Measurements from ENCODE around the gene FEZ2.
"Not testable (repeated sequence)": the region's sequence is repeated elsewhere in the genome, so short reads cannot be mapped to it uniquely, and the experiment has no call there.

FEZ2 gene, protein sequence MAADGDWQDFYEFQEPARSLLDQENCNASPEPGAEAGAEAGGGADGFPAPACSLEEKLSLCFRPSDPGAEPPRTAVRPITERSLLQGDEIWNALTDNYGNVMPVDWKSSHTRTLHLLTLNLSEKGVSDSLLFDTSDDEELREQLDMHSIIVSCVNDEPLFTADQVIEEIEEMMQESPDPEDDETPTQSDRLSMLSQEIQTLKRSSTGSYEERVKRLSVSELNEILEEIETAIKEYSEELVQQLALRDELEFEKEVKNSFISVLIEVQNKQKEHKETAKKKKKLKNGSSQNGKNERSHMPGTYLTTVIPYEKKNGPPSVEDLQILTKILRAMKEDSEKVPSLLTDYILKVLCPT

DNA sequence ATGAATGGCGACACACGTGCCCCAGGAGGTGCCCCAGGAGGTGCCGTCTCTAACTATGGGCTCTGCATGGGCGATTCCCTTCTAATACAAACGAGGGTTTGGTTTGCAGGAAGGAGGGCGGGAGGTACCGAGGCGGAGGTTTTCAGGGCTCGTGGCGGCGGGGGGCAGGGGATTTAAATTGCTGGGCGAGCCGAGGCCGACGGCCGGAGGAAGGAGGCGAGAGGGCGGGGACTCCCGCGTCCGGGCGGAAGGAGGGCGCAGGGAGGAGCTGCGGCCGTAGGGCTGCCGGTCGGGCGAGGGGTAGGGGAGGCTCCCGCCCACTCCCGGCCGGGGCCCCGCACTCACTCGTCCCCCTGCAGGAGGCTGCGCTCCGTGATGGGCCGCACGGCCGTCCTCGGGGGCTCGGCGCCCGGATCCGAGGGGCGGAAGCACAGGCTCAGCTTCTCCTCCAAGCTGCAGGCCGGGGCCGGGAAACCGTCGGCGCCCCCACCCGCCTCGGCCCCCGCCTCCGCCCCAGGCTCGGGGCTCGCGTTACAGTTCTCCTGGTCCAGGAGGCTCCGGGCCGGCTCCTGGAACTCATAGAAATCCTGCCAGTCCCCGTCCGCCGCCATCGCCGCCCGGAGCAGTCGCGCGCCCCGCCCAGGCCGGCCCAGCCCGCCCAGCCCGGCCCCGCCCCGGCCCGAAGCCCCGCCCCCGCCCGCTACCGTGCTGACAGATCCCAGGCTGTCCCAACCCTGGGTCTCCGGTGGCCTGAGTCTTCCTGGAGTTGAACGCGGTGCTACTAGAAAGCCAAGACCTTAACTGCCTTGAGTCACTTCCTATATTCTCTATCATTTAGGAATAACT is at the start of gene FEZ2:
Gene FEZ2 (minus strand): TSS at position 637 of the 846 bp plus-strand sequence. CDS start 26 bp downstream, at position 611.
- FAIRE-seq = no peak

DNA sequence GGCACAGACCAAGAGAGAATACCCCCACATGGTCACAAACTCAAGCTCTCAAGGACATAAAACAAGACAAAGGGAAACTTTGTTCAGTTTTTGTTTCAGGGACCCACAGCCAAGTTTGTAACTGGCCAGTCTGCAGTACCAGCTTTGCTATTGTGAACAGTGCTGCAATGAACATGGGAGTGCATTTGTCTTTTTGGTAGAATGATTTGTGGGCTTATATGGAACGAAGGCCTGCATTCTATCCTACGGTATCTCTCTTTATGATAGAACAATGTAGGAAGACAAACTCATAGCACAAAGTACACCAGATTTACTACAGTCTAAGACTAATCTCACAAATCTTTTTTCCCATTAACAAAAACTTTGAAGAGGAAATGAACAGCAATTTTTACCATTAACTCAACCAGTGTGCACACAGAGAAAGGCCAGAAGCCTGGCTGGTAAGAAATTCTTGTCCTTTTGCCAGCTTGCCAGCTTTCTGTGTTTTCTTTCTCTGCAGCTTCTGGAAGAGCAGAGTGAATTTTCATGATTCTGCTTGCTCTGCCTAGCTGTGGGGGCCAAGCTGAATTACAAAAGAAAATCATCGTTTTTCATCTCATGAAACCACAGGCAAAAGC is 37.1 kb upstream of the FEZ2 start:
- FAIRE-seq = no peak

DNA sequence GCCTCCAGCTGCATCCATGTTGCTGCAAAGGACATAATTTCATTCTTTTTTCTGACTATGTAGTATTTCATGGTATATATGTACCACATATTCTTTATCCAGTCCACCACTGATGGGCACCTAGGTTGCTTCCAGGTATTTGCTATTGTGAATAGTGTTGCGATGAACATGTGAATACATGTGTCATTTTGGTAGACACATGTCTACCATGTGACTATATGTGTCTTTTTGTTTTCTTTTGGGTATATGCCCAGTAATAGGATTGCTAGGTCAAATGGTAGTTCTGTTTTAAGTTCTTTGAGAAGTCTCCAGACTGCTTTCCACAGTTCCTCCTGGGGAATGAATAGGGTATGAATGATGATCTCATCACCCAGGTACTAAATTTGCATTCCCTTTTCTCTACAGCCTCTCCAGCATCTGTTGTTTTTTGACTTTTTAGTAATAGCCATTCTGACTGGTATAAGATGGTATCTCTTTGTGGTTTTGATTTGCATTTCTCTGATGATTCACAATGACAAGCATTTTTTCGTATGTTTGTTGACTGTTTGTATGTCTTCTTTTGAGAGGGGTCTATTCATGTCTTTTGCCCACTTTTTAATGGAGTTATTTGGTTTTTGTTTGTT is 35.6 kb upstream of the FEZ2 start:
- FAIRE-seq = no peak

DNA sequence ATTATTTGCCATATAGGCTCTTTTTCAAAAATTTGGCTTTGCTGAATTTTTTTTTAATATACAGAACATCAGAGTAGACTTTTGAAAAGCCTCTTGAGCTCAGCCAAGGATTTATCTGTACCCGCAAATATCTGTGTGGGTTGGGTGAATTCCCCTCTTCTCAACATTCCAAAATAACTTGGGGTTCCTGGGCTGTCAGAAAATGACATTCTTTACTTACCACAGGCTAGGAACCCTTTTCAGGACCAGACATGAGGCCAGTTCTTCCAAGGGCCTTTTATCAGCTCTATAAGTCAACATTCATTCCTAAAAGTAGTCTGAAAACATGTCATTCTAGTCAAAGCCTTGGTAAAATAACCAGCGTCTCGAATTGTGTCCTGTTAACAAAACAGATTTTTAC is 28.8 kb upstream of the FEZ2 start:
- no peak for FAIRE-seq

DNA sequence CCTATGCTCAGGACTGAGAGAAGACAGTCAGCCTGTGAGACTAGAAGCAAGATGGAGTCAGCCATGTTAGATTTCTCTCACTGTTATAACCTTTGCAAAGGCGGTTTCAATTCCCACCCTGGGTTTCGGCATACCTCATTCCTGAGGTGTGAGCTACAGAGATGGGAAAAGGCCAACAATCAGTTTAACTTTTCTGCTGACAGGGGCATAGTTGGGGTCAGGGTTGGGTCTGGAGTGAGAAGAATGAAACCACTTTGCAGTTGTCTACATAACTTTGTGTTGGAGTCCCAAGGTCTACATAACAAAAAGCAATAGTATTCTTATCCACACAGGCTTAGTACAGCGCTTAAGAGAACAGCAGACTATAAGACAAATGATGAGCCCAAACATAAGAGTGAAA is 28.1 kb upstream of the FEZ2 start:
- no peak for FAIRE-seq

DNA sequence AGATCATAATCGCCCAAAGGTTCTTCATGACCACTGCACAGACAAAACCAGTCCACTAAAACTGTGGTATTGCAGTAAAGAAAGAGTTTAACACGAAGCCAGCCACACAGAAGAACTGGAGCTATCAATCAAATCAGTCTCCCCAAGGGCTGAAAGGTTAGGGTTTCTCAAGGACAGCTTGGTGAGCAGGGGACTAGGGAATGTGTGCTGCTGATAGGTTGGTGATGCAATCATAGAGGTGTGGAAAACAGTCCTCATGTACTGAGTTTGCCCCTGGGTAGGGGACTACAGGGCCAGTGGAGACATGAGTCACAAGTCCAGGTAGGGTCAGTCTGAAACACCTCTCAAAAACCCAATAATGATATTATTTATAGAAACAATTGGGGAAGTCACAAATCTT is 27.3 kb upstream of the FEZ2 start:
- no peak for FAIRE-seq

DNA sequence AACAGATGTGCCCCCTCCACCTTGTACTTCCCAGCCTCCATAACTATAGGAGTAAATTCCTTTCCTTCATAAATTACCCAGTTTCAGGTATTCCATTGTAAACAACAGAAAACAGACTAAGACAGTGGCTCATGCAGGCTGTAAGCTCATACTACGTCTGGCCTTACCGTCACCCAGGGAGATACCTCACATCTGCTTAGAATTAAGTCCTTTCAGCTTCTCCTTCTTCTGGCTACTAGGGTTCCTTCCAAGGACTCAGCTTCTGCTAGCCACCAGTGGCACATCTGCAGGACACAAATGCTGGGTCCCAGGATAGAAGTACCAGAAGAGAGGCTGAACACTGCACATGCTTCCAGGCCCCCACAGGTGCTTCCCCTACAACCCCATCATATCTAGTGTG is 22.4 kb upstream of the FEZ2 start:
- FAIRE-seq = no peak

DNA sequence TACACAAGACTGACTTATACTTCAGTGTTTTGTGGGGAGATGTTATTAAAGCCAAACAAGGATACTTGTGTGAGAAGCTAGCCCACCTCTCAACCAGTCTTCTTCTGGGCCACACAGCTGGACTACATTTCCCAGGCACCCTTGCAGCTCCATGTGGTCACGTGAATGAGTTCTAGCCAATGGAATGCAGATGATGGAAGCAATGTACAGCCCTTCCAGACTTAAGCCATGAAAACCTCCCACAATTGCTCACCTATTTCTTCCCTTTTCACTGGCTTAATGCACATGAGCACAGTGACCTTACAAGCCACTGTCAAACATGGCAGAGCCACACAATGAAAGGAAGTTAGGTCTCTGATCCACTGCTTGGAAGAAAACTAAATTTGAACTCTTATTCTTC is 20.4 kb upstream of the FEZ2 start:
- FAIRE-seq = no peak

DNA sequence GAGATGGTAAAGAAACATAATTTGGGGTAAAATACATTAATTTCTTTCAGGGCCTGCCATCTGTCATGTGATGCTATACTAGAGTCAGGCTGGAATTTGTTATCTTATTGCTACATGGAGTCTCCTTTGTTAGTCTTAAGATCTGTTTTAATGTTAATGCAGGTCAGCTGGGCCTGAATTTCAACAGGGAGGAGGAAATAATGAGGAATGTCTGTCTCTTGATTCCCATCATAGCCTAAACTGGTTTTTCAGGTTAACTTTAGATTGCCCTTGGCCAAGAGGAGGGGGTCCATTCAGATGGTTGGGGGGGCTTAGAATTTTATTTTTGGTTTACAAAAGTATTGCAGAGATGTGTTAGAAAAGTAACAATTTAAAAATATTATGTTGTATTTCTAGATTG is 19.0 kb upstream of the FEZ2 start:
- no peak for FAIRE-seq

DNA sequence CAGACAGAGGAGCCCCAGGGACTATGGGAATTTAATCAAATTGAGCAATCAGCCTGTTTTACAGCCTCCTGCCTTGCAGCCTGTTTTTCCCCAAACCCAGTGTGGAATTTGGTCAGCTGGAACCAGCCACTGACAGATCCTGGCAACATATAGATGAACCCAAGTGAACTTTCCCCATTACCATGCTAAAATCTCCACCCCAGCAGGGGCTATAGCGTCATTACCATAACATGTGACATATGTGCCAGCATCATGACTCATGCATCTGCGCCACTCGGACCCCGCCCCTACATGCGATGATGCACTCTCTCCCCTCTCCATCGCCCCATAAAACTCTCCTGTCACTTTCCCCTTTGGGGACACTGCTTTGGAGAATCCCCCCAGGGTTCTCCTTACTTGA is 17.3 kb upstream of the FEZ2 start:
- FAIRE-seq = no peak

DNA sequence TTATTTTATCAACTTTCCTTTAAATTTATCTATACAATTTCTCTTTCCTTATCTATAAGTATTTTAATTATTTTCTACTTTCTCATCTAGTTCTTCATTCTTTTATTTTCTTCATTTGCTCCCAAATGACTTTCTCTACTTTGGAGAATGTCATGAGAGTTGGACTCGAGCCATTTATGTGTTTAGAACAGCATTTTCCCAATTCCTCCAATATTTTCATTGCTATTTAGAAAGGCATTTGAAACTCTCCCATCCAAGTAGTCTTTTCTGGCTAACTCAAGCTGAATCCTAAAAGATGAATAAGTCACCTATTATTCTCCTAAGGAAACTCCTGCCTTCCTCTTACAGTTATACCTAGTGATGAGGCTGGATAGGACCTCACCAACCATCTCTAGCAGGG is 15.8 kb upstream of the FEZ2 start:
- no peak for FAIRE-seq

DNA sequence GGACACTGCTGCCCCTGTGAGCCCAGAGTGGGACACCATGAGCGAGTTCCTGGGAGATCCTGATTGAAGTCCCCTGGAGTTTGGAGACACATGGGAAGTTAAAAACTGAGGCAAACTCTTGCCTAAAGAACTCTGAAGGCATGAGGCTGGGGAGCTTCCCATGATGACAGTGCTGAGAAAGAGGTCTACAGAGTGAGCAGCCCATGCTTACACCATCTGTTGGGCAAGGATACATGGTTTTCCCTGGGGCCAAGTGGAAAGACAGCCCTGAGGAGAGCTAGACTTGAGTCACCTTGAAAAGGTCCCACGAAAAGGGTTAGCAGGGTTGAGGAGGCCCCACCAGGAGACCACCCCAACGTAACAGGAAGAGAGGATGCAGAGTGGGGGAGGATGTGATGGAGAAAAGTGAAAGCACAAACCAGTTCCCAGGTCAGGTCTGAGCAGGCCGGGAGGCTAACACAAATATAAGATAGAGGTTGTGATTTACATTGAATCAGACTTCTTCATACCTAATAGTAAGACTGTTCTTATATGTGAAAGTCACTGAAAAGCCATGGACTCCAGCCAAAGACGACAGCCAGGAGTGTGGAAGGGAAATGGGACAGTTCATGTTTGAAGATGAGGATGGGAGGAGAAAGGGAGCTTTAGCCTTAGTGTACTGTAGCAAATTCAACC is 13.5 kb upstream of the FEZ2 start:
- FAIRE-seq = no peak

DNA sequence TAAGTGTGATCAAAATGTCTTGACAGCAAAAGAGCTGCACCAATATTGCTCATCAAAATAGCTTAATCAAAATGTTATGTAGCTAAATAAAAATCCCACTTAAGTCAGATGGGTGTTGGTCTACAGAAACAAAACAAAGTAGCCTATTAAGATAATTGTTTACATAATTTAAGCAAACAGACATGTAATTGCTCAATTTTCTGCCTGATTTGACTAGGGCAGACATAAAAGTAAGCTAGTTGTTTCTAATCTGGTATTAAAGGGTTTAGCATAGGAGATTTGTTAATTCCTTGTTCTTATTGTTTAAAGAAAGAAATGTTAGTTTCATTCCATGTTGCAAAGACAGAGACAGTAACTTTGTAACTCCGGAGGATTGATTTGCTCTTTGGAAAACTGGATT is 11.5 kb upstream of the FEZ2 start:
- FAIRE-seq = peak; percentile 95

DNA sequence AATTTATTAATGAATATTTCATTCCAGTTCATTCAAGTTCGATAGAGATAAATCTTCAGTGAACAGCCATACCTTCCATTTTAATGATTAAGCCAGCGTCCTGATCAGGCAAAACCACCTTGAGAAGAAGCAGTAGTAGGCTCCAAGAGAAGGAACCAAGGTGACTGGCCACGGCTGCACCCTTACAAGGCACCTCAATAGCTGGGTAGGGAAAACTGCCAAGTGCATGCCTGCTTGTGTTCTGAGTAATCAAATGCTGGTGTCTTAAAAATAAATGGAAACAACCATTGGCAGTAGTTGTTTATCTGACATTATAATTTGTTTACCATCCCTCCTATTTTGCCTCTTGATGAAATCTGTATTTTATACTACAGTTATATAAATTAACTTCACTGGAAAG is 10.0 kb upstream of the FEZ2 start:
- no peak for FAIRE-seq

DNA sequence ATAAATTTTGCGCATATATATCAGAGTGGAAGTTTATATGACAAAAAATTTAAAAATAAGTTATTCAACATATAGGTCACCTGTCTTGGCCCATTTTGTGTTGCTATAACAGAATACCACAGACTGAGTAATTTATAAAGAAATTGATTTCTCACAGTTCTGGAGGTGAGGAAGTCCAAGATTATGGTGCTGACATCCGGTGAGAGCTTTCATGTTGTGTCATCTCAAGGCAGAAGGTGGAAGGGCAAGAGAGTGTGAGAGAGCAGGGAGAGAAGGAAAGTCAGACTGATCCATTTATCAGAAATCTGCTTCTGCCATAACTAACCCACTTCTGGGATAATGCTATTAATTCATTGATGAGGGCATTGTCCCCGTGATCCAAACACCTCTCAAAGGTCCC is 9.0 kb upstream of the FEZ2 start:
- no peak for FAIRE-seq

DNA sequence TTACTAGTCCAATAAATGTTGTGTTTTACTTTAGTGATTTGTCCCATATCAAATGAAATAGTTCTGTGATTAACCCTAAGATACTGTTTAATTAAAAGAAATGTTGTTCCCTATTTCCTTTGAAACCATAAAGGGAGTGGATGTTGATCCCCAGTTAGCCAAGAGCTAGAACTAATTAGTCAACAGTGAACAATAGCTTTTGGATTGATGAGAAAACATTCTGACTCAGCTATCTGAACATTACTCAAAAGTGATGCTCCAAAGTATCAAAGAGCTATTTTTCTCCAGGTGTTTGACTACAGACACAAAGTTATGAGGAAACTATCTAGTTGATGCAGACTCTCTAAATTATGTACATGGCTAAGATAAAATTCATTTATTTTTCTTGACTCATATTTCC is 7.3 kb upstream of the FEZ2 start:
- no peak for FAIRE-seq

DNA sequence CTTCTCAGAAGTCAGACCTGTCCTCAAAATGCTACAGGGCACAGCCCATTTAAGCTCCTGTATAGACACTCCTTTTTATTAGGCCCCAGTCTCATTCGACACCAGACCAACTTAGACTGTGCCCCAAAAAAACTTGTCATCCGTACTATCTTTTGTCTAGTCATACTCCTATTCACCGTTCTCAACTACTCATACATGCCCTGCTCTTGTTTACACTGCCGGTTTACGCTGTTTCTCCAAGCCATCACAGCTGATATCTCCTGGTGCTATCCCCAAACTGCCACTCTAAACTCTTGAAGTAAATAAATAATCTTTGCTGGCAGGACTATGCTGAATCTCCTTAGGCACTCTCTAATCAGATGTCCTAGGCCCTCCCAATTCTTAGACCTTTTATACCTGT is 5.7 kb upstream of the FEZ2 start:
- not testable (repeated sequence) for FAIRE-seq

DNA sequence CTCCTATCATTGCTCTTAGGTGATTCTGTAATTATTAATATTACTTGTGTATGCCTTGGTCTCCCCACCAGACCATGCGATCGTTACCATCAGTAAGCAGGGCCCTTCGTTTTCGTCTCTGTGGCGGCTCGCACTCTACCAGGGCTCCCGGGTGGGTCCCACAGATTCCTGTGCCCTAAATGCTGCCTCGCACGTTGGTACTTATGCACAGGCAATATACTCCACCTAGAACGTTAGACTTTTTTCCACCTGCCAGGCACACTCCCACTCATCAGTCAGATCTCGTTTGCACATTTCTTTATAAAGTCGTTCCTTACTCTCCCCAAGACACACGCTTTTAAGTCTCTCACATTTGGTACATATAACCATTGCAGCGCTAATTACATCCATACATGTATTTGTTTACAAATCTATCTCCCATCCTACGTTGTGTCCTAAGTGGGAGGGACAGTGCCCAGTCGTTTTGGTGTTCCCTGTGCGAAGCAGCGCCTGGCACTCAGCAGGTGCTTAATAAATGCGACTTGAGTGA is 901 bp downstream of the FEZ2 start:
- FAIRE-seq = no peak

DNA sequence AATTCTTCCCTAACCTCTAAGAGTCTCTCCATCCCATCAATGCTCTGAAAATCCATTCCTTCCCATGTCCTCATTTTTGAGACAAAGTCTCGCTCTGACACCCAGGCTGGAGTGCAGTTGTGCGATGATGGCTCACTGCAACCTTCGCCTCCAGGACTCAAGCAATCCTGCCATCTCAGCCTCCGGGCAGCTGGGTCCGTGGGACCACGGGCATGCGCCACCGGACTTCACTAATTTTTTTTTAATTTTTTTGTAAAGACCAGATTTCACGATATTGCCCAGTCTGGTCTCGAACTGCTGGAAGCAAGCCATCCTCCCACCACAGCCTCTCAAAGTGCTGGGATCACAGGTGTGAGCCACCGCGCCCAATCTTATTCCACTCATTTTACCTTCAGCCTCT is 1.6 kb downstream of the FEZ2 start:
- FAIRE-seq = no peak

DNA sequence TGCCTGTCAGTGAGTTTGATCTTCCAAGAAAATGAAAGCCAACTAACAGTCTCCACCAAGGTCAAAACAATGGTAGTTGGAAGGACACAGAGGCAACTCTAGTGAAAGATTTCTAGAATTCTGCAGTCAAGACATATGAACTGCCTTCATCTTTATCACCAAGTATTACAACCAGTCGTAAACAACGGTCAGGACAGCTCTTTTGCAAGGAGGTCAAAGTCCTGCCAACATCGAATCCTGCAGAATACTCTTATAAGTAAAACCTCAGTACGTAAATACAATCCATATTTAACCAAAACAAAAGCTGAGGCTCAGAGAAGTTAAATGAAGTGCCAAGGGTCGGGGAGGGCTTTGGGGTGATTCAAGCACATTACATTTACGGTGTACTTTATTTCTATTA is 3.1 kb downstream of the FEZ2 start:
- FAIRE-seq = no peak

DNA sequence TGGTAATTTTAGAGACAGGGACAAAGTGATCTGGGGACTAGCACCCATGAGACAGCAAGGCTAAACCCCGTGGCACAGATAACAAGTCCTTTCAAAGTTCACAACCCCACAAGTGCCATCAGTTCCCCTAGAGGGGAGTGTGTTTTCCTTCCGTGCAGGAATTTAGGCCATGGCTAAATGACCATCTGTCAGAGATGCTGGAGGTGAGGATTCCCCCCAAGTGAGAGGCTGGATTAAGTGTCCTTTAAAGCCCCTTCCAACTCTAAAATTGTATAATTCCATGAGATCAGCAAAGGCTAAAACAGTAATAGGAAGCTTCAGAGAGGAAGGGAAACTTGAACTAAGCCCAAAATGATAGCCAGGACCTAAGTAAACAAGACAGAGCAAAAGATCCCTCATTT is 8.7 kb downstream of the FEZ2 start:
- no peak for FAIRE-seq

DNA sequence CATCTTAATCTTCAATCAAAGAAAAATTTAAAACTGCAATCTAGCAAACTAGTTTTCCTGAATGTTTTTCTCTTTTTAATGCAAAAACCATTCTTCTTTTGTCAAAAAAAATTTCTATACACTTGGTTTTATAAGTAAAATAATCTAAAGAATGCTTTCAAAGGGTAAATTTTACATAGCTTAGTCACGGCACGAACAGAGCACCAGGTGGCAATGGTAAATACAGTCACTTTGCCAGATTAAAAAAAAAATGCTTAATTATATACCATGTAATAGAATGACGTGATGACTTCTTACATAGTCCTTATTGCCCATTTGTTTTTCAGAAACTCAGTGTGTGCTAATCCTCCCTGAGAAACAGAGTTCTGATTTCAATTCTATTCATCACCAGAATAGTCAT is 10.4 kb downstream of the FEZ2 start:
- FAIRE-seq = no peak

DNA sequence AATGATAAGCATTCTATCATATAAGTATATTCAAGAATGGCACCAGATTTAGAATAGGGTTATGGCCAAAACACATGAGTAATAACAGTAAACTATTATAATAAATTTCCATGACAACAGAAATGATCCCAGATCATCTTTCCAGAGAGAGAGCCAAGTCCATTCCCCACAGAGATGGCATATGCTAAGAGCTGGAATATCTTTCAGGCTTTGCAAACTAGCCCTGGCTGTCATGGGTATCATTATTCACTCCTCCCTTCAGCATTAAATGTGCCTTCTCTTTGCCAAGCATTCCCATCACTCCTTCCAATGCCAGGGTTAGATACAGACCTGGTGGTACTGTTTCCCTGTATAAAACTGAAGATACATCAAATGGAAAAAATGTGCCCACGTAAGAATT is 10.9 kb downstream of the FEZ2 start:
- no peak for FAIRE-seq

All from endometrium (tissue), 2 donors.